NCI-H2196 treated with DMSO at 0.1 percent for 48 hours (cell line): ENCODE data around the gene SRGAP1.

Experiments
- DNase-seq: peaks from one replicate; lab custom pipeline; 2025; ENCODE audit not compliant: unreplicated experiment; lab: John Stamatoyannopoulos, UW

SRGAP1 gene

DNA sequence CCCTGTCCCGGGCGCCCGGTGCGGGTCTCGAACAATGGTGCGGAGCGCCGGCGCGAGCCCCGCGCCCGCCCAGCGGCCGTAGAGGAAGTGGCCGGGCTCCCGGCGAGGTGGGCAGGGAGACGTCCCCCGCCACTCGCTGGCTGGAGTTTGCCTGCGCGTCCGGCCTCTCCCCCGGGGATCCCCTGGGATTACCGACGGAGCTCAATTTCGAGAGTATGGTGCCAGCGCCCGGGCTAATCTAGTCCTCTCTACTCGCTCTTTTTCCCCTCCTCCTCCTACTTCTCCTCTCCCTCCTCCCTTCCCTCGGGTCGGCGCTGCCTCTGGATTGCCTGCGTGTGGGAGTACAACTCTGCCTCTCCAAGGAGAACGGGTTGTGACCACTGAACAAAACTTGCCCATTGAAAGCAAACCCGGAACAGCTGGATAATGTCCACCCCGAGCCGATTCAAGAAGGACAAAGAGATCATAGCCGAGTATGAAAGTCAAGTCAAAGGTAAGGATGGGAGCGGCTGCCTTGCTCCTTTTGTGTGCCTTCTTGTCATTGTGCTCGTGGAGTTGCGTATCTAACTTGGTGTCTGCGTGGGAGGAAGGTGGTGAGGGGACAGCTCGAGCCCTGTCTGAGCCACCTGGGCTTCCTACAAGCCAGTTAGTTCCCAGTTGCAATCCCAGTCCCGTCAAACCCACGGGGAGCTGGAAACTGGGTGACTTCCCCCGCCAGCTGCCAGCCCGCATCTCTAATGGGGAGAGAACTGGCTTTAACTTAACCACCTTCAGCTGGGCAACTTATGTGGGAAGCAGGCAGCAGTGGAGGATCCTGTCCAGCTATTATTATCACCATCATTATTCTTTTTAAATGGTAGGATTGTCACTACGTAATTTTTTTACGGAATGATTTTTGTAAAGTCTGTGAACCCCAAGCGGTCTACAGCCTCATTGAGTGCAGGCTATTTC is at the start of gene SRGAP1:
SRGAP1 (plus strand) TSS at position 310 of the 951 bp plus-strand sequence; CDS start at position 427, 117 bp downstream.
- DNase-seq = peak; percentile 33

DNA sequence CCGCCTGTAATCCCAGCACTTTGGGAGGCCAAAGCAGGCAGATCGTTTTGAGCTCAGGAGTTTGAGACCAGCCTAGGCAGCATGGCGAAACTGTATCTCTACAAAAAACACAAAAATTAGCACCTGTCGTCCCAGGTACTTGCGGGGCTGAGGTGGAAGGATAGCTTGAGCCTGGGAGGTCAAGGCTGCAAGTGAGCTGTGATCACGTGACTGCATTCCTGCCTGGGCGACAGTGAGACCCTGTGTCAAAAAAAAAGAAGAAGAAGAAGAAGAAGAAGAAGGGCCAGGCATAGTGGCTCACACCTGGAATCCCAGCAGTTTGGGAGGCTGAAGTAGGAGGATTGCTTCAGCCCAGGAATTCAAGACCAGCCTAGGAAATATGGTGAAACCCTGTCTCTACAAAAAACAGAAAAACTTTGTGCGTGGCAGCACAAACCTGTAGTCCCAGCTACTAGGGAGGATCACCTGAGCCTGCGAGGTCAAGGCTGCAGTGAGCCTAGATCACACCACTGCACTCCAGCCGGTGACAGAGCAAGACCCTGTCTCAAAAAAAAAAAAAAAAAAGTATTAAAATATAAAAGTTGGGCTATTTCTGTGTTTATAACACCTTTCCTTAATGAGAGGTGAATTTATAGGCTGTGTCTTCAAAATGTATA is 49.3 kb upstream of the SRGAP1 start:
- DNase-seq = no peak

DNA sequence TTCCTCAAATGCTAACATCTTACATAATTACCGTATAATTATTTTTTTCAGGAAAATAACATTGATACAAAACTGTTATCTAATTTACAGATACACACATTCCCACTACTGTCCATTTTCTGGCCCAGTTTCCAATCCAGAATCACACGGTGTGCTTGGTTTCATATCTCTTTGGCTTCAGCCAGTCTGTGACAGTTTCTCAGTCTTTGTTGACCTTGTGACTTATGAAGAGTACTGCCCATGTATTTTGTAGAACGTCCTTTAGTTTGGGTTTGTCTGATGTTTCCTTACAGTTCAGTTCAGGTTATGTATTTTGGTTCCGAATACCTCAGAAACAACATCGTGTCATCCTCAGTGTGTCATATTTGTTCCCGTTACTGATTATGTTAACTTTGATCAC is 48.6 kb upstream of the SRGAP1 start:
- no peak for DNase-seq

DNA sequence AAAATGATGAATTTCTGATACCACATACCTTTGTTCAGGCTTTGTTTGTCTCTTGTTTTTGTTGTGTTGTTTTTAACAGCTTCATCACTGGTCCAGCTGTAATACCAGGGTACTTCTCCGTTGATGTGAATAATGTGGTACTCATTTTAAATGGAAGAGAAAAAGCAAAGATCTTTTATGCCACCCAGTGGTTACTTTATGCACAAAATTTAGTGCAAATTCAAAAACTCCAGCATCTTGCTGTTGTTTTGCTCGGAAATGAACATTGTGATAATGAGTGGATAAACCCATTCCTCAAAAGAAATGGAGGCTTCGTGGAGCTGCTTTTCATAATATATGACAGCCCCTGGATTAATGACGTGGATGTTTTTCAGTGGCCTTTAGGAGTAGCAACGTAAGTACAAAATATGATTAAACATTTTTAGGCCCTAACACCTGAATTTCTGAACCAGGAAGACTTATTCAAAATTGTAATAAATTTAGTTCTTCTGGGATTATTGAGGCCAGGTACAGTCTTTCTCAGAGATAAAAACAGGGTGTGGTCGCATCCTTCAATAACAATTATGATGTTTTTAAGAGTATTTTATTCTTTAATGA is 42.4 kb upstream of the SRGAP1 start:
- peak; percentile 32 for DNase-seq

DNA sequence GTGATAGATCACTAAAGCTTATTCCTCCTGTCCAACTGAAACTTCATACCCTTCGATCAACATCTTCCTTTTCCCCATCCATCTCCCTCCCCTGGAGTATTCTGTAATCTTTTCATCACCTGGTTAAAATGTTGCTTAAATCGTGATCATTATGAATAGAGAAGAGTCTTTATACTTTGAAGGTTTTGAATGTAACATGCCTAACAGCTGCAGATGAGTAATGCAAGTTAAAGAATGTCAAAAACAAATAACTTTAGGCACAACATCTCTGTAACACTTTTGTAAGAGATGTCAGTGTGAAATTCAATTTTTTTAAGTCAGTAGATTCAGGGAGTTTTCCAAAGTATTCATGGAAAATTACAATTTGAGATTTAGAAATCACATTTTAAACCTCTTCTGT is 39.8 kb upstream of the SRGAP1 start:
- DNase-seq = no peak

DNA sequence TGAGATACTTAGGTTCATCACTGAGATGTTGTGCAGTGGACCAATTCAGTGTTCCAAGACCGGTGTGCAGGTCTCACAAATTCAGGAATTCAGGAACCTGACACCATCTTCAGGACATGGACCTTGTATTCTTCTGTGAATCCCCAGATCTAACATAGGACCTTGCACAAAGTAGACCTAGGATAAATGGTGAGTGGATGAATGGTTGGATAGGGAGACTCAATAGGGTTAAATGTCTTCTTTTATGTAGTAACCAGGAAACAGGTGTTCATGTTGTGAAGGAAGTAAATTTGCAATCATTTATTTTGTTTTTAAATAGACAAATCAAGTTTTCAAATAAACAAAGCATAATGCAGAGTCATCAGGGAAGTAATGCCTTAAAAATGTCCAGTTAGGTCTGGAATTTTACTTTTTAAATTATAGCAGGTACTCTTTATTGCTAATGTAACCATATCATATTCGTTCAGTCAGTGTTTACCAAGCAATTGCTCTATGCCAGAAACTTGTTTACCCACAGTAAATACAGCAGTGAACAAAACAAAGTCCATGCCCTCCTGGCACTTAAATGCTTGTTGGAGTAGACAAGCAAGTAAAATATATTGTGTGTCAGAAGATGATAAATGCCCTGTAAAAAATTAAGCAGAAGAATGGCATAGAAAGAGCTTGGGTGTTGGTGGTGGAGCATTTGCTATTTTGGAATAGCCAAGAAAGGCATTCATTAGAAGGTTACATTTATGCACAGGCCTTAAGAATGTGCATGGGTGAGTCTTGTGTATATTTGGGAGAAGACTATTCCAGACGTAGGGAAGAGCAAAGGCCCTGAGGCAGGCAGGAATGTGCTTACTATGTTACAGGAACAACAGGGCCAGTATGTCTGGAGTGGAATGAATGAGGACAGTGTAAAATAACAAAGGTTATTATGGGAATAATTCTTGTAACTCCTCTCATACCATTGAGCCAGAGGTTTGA is 38.5 kb upstream of the SRGAP1 start:
- DNase-seq = peak; percentile 79

DNA sequence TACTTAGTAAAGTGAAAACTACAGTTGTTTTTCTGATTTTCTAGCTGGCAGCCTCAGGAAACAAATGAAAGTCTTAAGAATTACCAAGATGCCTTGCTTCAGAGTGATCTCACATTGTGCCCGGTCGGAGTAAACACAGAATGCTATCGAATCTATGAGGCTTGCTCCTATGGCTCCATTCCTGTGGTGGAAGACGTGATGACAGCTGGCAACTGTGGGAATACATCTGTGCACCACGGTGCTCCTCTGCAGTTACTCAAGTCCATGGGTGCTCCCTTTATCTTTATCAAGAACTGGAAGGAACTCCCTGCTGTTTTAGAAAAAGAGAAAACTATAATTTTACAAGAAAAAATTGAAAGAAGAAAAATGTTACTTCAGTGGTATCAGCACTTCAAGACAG is 35.9 kb upstream of the SRGAP1 start:
- DNase-seq = no peak

DNA sequence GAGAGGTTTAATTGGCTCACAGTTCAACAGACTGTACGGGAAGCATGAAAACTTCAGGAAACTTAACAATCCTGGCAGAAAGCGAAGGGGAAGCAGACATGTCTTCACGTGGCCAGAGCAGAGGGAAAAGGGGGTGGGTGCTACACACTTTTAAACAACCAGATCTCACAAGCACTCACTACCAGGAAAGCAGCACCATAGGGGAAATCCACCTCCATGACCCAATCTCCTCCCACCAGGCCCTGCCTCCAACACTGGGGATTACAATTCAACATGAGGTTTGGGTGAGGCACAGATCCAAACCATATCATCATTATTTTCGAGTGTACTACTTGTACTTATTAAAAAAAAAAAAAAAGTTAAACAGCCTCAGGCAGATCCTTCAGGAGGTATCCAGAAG is 34.9 kb upstream of the SRGAP1 start:
- DNase-seq = no peak

DNA sequence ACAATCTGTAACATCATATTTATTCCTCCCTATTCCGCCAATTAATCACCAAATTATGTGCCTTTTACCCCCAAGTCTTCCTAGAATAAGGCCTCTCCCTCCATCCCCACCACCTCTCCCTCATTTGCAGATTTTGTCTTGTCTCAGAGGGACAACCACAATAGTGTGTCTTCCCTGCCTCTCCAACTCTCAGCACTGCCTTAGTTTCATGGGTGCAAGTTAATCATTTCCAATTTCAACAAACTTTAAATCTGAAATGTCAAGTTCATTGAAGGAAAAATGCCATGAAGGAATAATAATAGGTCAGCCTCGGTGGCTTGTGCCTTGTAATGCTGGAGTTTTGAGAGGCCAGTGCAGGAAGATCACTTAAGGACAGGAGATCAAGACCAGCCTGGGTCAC is 33.2 kb upstream of the SRGAP1 start:
- no peak for DNase-seq

DNA sequence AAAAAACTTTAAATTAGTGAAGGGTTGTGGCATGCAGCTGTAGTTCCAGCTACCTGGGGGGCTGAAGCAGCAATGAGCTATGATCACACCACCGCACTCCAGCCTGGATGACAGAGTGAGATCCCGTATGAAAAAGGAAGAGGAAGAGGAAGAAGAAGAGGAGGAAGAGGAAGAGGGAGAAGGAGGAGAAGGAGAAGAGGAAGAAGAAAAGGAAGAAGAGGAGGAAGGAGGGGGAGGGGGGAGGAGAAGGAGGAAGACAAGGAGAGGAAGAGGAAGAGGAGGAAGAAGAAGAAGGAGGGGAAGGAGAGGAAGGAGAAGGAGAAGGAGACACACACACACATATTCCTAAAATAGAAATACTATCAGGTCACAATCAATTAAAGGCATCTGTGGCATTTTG is 32.7 kb upstream of the SRGAP1 start:
- no peak for DNase-seq

DNA sequence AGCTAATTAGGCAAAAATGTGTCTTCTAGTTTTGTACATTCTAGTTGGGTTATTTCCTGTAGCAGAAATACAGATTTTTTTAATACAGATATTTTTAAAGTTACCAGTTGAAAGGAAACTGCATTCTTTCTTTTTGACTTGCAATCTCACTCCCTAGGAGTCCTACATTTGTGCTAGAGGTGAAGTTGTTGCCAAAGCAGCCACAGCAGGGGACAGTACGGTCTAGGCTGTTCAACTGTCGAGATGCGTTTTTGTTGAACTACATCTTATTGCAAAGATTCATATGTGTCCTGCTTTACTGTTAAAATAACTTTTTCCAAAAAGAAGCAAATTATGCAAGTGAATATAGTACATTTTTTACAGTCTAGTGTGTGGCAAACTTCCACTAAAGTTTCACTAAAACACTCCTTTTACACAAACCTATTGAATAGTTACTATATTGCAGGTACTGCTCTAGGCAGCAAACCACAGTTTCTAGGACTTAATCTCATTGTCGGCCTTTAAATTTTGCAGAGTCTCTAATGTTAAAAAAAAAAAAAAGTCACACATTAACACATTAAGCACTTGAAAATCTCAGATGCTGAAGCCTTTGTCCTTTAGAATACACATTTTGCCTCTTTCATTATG is 30.2 kb upstream of the SRGAP1 start:
- no peak for DNase-seq

DNA sequence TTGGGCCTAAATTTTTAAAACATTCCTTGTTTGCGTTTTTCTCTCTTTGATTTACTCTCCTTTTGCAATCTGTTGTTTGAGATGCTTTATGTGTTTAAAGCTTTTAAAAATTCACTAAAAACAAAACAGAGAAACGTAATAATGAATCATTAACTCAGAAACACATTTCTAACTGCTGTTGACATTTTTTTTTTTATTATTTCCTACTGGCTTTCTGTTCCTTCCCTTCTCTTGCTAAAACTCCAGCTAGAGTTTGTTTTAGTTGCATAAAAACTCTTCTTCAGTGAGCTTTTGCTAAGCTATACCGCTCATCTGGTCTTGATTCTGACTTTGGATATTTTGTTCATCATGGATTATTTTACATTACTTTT is 29.0 kb upstream of the SRGAP1 start:
- DNase-seq = no peak

DNA sequence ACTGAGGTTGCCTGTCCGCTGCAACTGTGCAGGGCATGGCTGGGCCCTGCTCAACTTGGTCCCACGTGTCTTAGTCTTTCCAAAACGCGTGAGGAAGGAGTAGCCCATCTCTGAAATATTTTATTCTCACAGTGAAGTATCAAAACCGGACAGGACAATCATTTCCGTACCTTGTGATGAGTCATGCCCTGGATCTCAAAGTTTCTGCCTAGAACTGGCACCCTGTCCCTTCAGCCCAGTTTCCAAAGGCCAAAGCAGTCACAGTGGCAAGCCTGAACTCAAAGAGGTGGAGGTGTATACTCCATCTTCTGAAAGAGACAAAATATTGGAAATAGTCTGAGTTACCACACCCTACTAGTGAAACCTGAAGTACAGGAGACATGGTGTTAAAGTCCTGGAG is 28.5 kb upstream of the SRGAP1 start:
- DNase-seq = no peak

DNA sequence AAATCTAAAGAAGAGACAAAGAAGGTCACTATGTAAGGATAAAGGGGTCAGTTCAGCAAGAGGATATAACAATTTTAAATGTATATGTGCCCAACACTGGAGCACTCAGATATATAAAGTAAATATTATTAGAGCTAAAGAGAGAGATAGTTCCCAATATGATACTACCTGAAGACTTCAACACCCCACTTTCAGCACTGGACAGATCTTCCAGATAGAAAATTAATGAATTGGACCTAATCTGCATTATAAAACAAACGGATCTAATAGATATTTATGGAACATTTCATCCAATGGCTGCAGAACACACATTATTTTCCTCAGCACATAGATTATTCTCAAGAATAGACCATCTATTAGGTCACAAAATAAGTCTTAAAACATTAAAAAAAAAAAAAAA is 24.1 kb upstream of the SRGAP1 start:
- no peak for DNase-seq

DNA sequence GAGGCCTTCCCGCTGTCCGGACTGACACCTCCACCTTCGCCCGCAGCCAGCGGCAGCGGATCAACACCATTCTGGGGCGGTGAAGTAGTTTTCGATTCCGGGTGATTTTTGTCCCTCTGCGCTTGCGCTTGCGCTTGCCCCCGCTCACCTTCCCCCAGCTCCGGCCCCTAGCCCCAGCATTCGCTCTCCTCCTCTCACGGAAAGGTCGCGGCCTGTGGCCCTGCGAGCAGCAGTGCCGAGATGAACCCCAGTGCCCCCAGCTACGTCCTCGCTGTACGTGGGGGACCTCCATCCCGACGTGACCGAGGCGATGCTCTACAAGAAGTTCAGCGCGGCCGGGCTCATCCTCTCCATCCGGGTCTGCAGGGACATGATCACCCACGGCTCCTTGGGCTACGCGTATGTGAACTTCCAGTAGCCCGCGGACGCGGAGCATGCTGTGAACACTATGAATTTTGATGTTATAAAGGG is 22.7 kb upstream of the SRGAP1 start:
- no peak for DNase-seq

DNA sequence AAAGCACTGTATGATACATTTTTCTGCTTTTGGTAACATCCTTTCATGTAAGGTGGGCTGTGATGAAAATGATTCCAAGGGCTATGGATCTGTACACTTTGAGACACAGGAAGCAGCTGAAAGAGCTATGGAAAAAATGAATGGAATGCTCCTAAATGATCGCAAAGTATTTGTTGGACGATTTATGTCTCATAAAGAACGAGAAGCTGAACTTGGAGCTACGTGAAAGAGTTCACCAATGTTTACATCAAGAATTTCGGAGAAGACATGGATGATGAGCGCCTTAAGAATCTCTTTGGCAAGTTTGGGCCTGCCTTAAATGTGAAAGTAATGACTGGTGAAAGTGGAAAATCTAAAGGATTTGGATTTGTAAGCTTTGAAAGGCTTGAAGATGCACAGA is 22.1 kb upstream of the SRGAP1 start:
- no peak for DNase-seq

DNA sequence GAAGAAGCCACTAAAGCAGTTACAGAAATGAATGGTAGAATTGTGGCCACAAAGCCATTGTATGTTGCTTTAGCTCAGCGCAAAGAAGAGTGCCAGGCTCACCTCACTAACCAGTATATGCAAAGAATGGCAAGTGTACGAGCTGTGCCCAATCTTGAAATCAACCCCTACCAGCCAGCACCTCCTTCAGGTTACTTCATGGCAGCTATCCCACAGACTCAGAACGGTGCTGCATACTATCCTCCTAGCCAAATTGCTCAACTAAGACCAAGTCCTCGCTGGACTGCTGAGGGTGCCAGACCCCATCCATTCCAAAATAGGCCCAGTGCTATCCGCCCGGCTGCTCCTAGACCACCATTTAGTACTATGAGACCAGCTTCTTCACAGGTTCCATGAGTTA is 21.5 kb upstream of the SRGAP1 start:
- DNase-seq = no peak

DNA sequence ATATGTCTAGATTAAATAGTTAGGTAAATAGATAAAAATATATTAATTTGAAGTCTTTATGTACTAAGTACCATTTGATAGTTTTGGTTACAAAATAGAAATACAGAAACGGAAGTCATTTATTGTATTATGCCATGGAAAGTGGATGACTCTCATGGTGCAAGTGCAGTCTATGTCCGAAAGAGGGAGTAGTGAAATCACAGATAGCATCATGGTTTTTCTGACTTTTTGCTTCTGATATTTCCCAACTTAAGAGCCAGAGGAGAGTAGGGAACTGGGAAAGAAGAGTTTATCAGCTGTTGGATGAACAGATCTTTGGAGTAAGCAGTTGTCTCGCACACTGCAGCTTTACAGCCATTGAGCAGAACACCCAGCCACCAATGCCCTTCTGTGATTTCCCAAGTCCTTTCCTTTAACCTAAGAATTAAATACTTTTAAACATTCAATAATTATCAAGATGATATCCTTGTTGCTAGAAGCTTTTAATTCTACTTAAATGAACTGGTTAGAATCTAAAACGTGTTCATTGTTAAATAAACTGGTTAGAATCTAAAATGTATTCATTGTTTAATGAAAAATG is 18.4 kb upstream of the SRGAP1 start:
- DNase-seq = peak; percentile 27

DNA sequence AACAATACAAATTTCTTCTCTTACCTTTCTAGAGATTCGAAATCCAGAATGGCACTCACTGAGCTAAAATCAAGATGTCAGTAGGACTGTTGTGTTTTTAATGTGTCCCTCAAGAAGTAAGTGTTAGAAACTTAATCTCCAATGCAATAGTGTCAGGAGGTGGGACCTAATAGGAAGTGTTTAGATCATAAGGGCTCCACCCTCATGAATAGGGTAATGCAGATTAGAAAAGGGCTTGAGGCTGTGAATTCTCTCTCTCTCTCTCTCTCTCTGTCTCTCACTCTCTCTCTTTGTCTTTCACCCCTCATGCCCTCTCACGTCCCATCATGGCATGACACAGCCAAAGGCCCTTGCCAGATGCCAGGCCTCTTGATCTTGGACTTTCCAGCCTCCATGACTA is 15.6 kb upstream of the SRGAP1 start:
- DNase-seq = no peak

DNA sequence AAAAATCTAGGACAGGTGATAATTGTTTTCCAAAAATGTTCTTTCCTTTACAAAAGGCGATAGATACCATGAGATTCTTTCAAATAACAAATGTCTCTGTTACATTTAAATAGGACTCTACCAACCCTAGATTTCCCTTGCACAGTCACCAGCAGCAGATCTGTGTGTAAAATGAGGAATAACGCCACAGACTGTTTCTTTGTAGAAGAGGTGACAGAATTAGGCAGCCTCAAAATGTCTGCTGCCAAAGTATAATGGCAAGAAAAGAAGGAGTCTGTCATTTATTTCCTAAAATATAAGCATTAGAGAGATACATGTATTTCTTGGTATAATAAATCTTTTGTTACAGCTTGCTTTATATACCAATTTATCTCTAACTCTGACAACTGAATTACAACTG is 8.5 kb upstream of the SRGAP1 start:
- DNase-seq = no peak
